HepG2 (cell line): ENCODE measurements around the gene ULK3. TPM values are rescaled to one million over a fixed set of nuclear protein-coding genes. Genes with fewer than 3 reads are reported as not detected.

Source experiments
- ARHGAP35 ChIP-seq: sonication (generic); formaldehyde crosslinking; IDR thresholded peaks from 2 replicates; pipeline ENCODE4 v1.9.0; 2022; ENCODE audit warnings: mild to moderate bottlenecking, inconsistent platforms, moderate library complexity, missing genetic modification reagents, borderline replicate concordance
- BORCS8-MEF2B ChIP-seq: sonication (generic); formaldehyde crosslinking; IDR thresholded peaks from 2 replicates; pipeline ENCODE4 v1.8.0; 2022; ENCODE audit warnings: mild to moderate bottlenecking, missing genetic modification reagents
- FOXP1 ChIP-seq, 2 experiments: fragments of 450-650 bp in 1 of 2; IDR thresholded peaks; 2 replicates each; pipeline ENCODE4 v1.6.1; 2017 to 2018; ENCODE audit warnings: antibody characterized with exemption in 1 of 2
- GABPA ChIP-seq, 2 experiments: IDR thresholded peaks; 2 replicates each; pipeline ENCODE4 v1.6.1; 2011 to 2016; ENCODE audit warnings: low read depth in 2 of 2, low read length in 1 of 2, missing biosample characterization in 1 of 2, missing genetic modification characterization in 1 of 2
- HDAC6 ChIP-seq: fragments of 200-600 bp; sonication (generic); IDR thresholded peaks from 2 replicates; pipeline ENCODE4 v1.7.0; 2017; ENCODE audit warnings: mild to moderate bottlenecking, antibody characterized with exemption, low read length, low read depth
- KLF6 ChIP-seq: IDR thresholded peaks from 2 replicates; pipeline ENCODE4 v1.8.0; 2016; ENCODE audit warnings: missing biosample characterization, missing genetic modification reagents
- LCORL ChIP-seq, 2 experiments: fragments of 450-650 bp in 1 of 2; sonication (generic) in 1 of 2; formaldehyde crosslinking in 1 of 2; IDR thresholded peaks; 2 replicates each; pipeline versions ENCODE4 v1.5.0 to v1.6.1; 2017 to 2020; ENCODE audit warnings: antibody characterized with exemption in 1 of 2, missing genetic modification reagents in 1 of 2
- MAFG ChIP-seq: sonication (generic); formaldehyde crosslinking; IDR thresholded peaks from 2 replicates; pipeline ENCODE4 v1.5.1; 2020; ENCODE audit warnings: mild to moderate bottlenecking, missing genetic modification reagents
- RFX3 ChIP-seq: IDR thresholded peaks from 2 replicates; pipeline ENCODE4 v1.6.1; 2016; ENCODE audit warnings: missing biosample characterization, missing genetic modification reagents
- SMAD9 ChIP-seq: sonication (generic); formaldehyde crosslinking; IDR thresholded peaks from 2 replicates; pipeline ENCODE4 v1.5.1; 2020; ENCODE audit warnings: mild to moderate bottlenecking, missing genetic modification reagents
- ZNF24 ChIP-seq: fragments of 450-650 bp; IDR thresholded peaks from 2 replicates; pipeline ENCODE4 v1.6.1; 2017; ENCODE audit warnings: antibody characterized with exemption, mild to moderate bottlenecking
- ZNF383 ChIP-seq: sonication (generic); formaldehyde crosslinking; IDR thresholded peaks from 2 replicates; pipeline ENCODE4 v1.4.0; 2020; ENCODE audit warnings: missing genetic modification reagents, mild to moderate bottlenecking, borderline replicate concordance
- ZNF615 ChIP-seq: sonication (generic); formaldehyde crosslinking; IDR thresholded peaks from 2 replicates; pipeline ENCODE4 v1.5.0; 2020; ENCODE audit warnings: mild to moderate bottlenecking, missing genetic modification reagents, borderline replicate concordance
- ZNF652 ChIP-seq: IDR thresholded peaks from 2 replicates; pipeline ENCODE4 v1.6.1; 2016; ENCODE audit warnings: low read depth, borderline replicate concordance
- ZNF660 ChIP-seq: sonication (generic); formaldehyde crosslinking; IDR thresholded peaks from 2 replicates; pipeline ENCODE4 v1.5.1; 2020; ENCODE audit warnings: mild to moderate bottlenecking, low read depth, missing genetic modification reagents, borderline replicate concordance
- ZNF749 ChIP-seq: sonication (generic); formaldehyde crosslinking; IDR thresholded peaks from 2 replicates; pipeline ENCODE4 v1.8.0; 2022; ENCODE audit warnings: mild to moderate bottlenecking, missing genetic modification reagents, moderate library complexity, borderline replicate concordance
- ZNF891 ChIP-seq: sonication (generic); formaldehyde crosslinking; IDR thresholded peaks from 2 replicates; pipeline ENCODE4 v1.5.0; 2020; ENCODE audit warnings: mild to moderate bottlenecking, missing genetic modification reagents
- ZSCAN21 ChIP-seq: sonication (generic); formaldehyde crosslinking; IDR thresholded peaks from 2 replicates; pipeline ENCODE4 v1.8.0; 2022; ENCODE audit warnings: mild to moderate bottlenecking, missing genetic modification reagents, moderate library complexity, borderline replicate concordance
- ZSCAN25 ChIP-seq: sonication (generic); formaldehyde crosslinking; IDR thresholded peaks from 2 replicates; pipeline ENCODE4 v1.8.0; 2022; ENCODE audit warnings: mild to moderate bottlenecking, missing genetic modification reagents
- polyA plus RNA-seq, 8 experiments: library from polyadenylated mRNA; depleted of rRNA in 3 of 8; stranded (reverse) in 7 of 8; unstranded in 1 of 8; fragments of >200 nt; fragmentation: Illumina TruSeq in 4 of 8; extraction: Trizol in 4 of 8; gene quantifications; 2 replicates each; pipeline versions ENCODE4 v1.2.1 to v1.2.3, GENCODE V29; 2011 to 2016; ENCODE audit warnings: low read depth in 4 of 8, missing spikeins in 1 of 8, mixed read lengths in 1 of 8; ENCODE audit not compliant: insufficient read depth in 1 of 8
- total RNA-seq, 5 experiments: library from RNA; depleted of rRNA; stranded (reverse); fragments of >200 nt; fragmentation: Illumina TruSeq; extraction: Trizol; gene quantifications; 2 replicates each; pipeline ENCODE4 v1.2.3, GENCODE V29; 2016; ENCODE audit warnings: low read depth in 1 of 5
- TF ChIP-seq, protein P1 (sequence below): sonication (generic); formaldehyde crosslinking; IDR thresholded peaks from 2 replicates; pipeline ENCODE4 v1.4.0; 2020; ENCODE audit warnings: mild to moderate bottlenecking, missing genetic modification reagents
- TF ChIP-seq, protein P2 (sequence below): sonication (generic); formaldehyde crosslinking; IDR thresholded peaks from 2 replicates; pipeline ENCODE4 v1.4.0; 2020; ENCODE audit warnings: missing genetic modification reagents
- TF ChIP-seq, protein P3 (sequence below): sonication (generic); formaldehyde crosslinking; IDR thresholded peaks from 2 replicates; pipeline ENCODE4 v1.8.0; 2022; ENCODE audit warnings: missing genetic modification reagents, mild to moderate bottlenecking, moderate library complexity, borderline replicate concordance

ULK3 gene
- total and polyA plus RNA-seq, 2 of the 13 experiments (the other 11 are each of a cell fraction or from before 2014, with no cell fraction given) = 15.2 to 23.7 TPM

DNA sequence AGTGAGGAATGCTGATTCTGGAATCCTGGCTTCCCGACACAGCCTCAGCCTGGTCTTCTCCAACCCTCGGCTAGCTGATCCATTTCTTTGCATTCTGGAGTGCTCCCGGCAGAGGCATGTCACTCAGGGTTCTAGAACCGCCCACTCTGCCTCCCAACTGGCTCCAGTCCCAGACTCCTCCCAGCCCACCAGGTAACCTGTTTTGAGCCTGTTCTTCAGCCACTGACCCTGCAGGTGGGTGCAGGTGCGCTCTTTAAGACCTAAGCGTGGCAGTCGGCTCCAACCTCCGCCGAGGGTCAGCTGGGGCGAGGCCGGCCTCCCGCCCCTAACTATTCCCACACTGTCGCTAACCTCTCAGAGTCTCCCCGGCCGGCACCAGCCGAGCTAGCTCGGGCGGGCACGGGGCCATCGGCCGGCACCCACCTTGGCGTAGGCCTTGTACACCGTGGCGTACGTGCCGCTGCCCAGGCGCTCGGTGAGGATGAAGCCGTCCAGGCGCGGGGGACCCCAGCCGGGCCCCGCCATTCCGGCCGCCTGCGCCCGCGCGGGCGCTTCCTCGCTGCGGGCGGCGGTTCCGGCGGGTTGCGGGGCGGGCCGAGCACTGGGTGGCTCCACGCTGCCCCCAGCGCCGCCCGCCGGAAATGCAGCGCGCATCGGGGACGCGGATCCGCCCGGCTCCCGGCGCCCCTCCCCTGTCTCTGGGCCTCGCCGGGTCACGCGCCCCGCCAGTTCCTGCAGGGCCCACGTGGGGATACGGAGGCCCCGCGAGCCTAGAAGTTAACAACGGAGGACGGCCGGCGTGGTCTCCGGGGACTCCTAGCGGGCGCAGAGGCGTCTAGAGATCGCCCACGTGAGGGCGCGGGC lies at the start of gene ULK3 (continued):
- TF ChIP-seq, protein P1, sequence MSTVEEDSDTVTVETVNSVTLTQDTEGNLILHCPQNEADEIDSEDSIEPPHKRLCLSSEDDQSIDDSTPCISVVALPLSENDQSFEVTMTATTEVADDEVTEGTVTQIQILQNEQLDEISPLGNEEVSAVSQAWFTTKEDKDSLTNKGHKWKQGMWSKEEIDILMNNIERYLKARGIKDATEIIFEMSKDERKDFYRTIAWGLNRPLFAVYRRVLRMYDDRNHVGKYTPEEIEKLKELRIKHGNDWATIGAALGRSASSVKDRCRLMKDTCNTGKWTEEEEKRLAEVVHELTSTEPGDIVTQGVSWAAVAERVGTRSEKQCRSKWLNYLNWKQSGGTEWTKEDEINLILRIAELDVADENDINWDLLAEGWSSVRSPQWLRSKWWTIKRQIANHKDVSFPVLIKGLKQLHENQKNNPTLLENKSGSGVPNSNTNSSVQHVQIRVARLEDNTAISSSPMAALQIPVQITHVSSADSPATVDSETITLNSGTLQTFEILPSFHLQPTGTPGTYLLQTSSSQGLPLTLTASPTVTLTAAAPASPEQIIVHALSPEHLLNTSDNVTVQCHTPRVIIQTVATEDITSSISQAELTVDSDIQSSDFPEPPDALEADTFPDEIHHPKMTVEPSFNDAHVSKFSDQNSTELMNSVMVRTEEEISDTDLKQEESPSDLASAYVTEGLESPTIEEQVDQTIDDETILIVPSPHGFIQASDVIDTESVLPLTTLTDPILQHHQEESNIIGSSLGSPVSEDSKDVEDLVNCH (CRISPR knock-in tag) = no peak
- TF ChIP-seq, protein P2, sequence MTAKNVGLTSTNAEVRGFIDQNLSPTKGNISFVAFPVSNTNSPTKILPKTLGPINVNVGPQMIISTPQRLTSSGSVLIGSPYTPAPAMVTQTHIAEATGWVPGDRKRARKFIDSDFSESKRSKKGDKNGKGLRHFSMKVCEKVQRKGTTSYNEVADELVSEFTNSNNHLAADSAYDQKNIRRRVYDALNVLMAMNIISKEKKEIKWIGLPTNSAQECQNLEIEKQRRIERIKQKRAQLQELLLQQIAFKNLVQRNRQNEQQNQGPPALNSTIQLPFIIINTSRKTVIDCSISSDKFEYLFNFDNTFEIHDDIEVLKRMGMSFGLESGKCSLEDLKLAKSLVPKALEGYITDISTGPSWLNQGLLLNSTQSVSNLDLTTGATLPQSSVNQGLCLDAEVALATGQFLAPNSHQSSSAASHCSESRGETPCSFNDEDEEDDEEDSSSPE (CRISPR knock-in tag) = peak; percentile 47
- no peak for TF ChIP-seq ZNF660 (CRISPR knock-in tag)
- TF ChIP-seq HDAC6 = no peak
- TF ChIP-seq ZNF891 = no peak
- 0 out of 2 replicates have a peak, but pooled peaks have one; percentile 17 for TF ChIP-seq KLF6
- no peak for TF ChIP-seq SMAD9 (CRISPR knock-in tag)
- TF ChIP-seq BORCS8-MEF2B (CRISPR knock-in tag) = peak; percentile 51; the same call in 1 of the 2 replicates
- TF ChIP-seq ZNF652 (CRISPR knock-in tag) = no peak
- no peak for TF ChIP-seq MAFG (CRISPR knock-in tag)
- TF ChIP-seq ZNF383 = no peak
- TF ChIP-seq ZNF24 = no peak
- TF ChIP-seq ZNF615 = no peak
- TF ChIP-seq, protein P3, sequence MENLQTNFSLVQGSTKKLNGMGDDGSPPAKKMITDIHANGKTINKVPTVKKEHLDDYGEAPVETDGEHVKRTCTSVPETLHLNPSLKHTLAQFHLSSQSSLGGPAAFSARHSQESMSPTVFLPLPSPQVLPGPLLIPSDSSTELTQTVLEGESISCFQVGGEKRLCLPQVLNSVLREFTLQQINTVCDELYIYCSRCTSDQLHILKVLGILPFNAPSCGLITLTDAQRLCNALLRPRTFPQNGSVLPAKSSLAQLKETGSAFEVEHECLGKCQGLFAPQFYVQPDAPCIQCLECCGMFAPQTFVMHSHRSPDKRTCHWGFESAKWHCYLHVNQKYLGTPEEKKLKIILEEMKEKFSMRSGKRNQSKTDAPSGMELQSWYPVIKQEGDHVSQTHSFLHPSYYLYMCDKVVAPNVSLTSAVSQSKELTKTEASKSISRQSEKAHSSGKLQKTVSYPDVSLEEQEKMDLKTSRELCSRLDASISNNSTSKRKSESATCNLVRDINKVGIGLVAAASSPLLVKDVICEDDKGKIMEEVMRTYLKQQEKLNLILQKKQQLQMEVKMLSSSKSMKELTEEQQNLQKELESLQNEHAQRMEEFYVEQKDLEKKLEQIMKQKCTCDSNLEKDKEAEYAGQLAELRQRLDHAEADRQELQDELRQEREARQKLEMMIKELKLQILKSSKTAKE (CRISPR knock-in tag) = no peak
- TF ChIP-seq ZNF749 (CRISPR knock-in tag) = no peak
- TF ChIP-seq FOXP1 (IDR thresholded peaks at IDR 0.05) = no peak
- TF ChIP-seq FOXP1 (CRISPR knock-in tag; IDR thresholded peaks at IDR 0.05) = no peak
- TF ChIP-seq LCORL (IDR thresholded peaks at IDR 0.05) = no peak
- no peak for TF ChIP-seq LCORL (CRISPR knock-in tag; IDR thresholded peaks at IDR 0.05)
- no peak for TF ChIP-seq RFX3 (CRISPR knock-in tag)
- no peak for TF ChIP-seq ARHGAP35 (CRISPR knock-in tag)
- TF ChIP-seq ZSCAN21 (CRISPR knock-in tag) = peak; percentile 34; the same call in 1 of the 2 replicates
- peak; percentile 58 for TF ChIP-seq GABPA (IDR thresholded peaks at IDR 0.05; ENCODE audit: low read depth, low read length)
- TF ChIP-seq GABPA (CRISPR knock-in tag; IDR thresholded peaks at IDR 0.05; ENCODE audit: low read depth) = no peak
- no peak; the same call in 1 of the 2 replicates for TF ChIP-seq ZSCAN25 (CRISPR knock-in tag)
